Activated CD4-positive, alpha-beta T cell treated with anti-CD3 and anti-CD28 coated beads, Interleukin-2, amount 10 ng/mL, durations not matched to agents 24 days and 14 days (primary cell): ENCODE data around the gene LDHAL6A. TPM values are rescaled to one million over a fixed set of nuclear protein-coding genes. Genes with fewer than 3 reads are reported as not detected.

Experiments
- DNase-seq: peaks from one replicate; pipeline ENCODE4 v3.0.0; 2022
- H3K27ac Mint-ChIP-seq: one replicate; pipeline ENCODE4 v1.8.0; 2022; ENCODE audit warnings: mild to moderate bottlenecking, mixed read lengths
- H3K27me3 Mint-ChIP-seq: one replicate; pipeline ENCODE4 v1.8.0; 2022; ENCODE audit warnings: mixed read lengths
- H3K36me3 Mint-ChIP-seq: one replicate; pipeline ENCODE4 v1.8.0; 2022; ENCODE audit warnings: low read depth, mild to moderate bottlenecking, mixed read lengths
- H3K4me1 Mint-ChIP-seq: one replicate; pipeline ENCODE4 v1.8.0; 2021; ENCODE audit warnings: mixed read lengths
- H3K4me3 Mint-ChIP-seq: one replicate; pipeline ENCODE4 v1.8.0; 2022; ENCODE audit warnings: mild to moderate bottlenecking, moderate library complexity, mixed read lengths
- H3K9me3 Mint-ChIP-seq: one replicate; pipeline ENCODE4 v1.8.0; 2021; ENCODE audit warnings: mixed read lengths
- intact Hi-C: fragments of 100-400 bp; cut with micrococcal nuclease; formaldehyde crosslinking; loops from one replicate; pipeline ENCODE4 v1.15.1; 2023
- total RNA-seq: library from RNA; stranded (reverse); gene quantifications from 2 replicates; pipeline ENCODE4 v1.2.3, GENCODE V29; 2022

The LDHAL6A gene
- total RNA-seq, 1 donor from 2014 or later, result not detected

DNA sequence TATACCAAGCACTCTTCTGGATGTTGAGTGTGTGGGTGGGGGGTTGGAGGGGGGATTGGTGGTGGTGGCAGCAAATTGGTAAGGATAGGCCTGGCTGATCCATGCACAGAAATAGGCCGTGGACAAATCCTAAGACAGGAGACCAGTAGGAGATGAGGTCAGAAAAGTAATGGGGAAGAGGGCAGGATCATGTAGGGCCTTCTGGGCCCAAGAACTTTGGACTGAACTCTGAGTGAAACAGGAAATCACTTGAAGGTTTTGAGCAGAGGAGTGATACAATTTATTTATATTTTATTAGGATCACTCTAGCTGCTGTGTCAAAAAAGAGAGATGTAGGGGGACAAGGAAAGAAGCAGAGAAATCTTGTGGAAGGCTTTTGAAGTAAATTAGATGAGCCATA lies 42.4 kb downstream of the LDHAL6A start:
- H3K4me3 Mint-ChIP-seq, result no peak overlapping the region
- H3K9me3 Mint-ChIP-seq, result no peaks in the 10 kb centered on the region
- no peak for DNase-seq
- no peaks in the 10 kb centered on the region for H3K27me3 Mint-ChIP-seq
- no peak overlapping the region for H3K27ac Mint-ChIP-seq
- H3K36me3 Mint-ChIP-seq, result peaks cover 63% of the 10 kb centered on the region
- peaks cover 4% of the 10 kb centered on the region for H3K4me1 Mint-ChIP-seq
- intact Hi-C loops, result no loop called here

- Mint-ChIP-seq H3K27me3 (no peaks in the 10 kb centered on the region), H3K36me3 (peaks cover 63% of the 10 kb centered on the region), H3K27ac (no peak overlapping the region), H3K9me3 (no peaks in the 10 kb centered on the region), H3K4me1 (peaks cover 2% of the 10 kb centered on the region), H3K4me3 (no peak overlapping the region)
- DNase-seq, result no peak
- intact Hi-C loops, result no loop called here
Measured at GRCh38 chr11:18501629-18502028, 46.0 kb downstream of the LDHAL6A start.

GRCh38 chr11:18502352-18502751 lies 46.7 kb downstream of the LDHAL6A start:
- Mint-ChIP-seq H3K27me3 (no peaks in the 10 kb centered on the region), H3K4me3 (no peak overlapping the region), H3K27ac (no peak overlapping the region), H3K36me3 (peaks cover 62% of the 10 kb centered on the region), H3K9me3 (no peaks in the 10 kb centered on the region), H3K4me1 (peaks cover 2% of the 10 kb centered on the region)
- no peak for DNase-seq
- intact Hi-C loops, result no loop called here

- no peak for DNase-seq
- Mint-ChIP-seq H3K36me3 (peaks cover 19% of the 10 kb centered on the region), H3K27me3 (no peaks in the 10 kb centered on the region), H3K4me3 (no peak overlapping the region), H3K9me3 (no peaks in the 10 kb centered on the region), H3K4me1 (peaks cover 18% of the 10 kb centered on the region), H3K27ac (no peak overlapping the region)
- intact Hi-C loops, result loop anchor here (10.0 kb wide), 1 partner anchor 416 kb away; the partner anchor contains the start of gene SAAL1
Measured at GRCh38 chr11:18521122-18521521, 65.5 kb downstream of the LDHAL6A start.

DNA sequence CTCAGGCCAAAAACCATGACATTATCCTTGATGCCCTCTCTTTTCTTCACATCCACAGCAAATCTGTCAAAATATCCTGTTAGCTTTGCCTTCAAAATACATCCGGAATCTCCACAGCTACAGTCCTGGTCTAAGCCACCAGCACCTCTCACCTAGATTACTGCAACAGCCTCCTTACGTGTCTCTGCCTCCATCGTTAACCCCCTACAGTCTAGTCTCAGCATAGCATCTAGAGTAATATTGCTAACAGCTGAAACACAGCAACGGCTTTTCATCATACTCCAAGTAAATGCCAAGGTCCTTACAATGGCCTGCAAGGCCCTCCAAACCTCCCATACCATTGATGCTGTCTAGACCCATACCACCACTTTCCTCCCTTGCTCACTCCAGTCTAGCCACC lies 66.7 kb downstream of the LDHAL6A start:
- Mint-ChIP-seq H3K9me3 (no peaks in the 10 kb centered on the region), H3K27me3 (no peaks in the 10 kb centered on the region), H3K4me3 (no peak overlapping the region), H3K36me3 (peaks cover 21% of the 10 kb centered on the region), H3K4me1 (peaks cover 19% of the 10 kb centered on the region), H3K27ac (no peak overlapping the region)
- no peak for DNase-seq
- intact Hi-C loops, result loop anchor here (10.0 kb wide), 1 partner anchor 418 kb away; the partner anchor contains the start of gene SAAL1

DNA sequence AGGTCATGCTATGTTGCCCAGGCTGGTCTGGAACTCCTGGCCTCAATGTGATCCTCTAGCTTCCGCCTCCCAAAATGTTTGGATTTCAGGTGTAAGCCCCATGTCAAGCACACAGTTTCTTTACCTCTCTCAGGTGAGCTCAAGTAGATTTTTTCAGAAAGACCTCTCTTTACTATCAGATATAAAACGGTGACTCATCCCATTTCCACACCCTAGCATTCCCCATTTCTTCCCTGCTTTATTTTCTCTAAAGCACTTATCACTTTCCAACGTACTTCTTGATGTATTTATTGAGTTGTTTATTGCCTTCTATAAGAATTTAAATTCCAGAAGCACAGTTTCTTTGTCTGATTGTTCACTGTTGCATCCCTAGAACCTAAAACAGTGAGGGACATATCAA lies 67.4 kb downstream of the LDHAL6A start:
- Mint-ChIP-seq H3K27ac (no peak overlapping the region), H3K36me3 (peaks cover 21% of the 10 kb centered on the region)

GRCh38 chr11:18524248-18524647 lies 68.6 kb downstream of the LDHAL6A start:
- Mint-ChIP-seq H3K9me3 (no peaks in the 10 kb centered on the region), H3K4me1 (peaks cover 29% of the 10 kb centered on the region), H3K27ac (no peak overlapping the region), H3K27me3 (no peaks in the 10 kb centered on the region), H3K4me3 (peak overlapping the region; percentile 15), H3K36me3 (peaks cover 24% of the 10 kb centered on the region)
- no peak for DNase-seq
- intact Hi-C loops, result loop anchor here (10.0 kb wide), 1 partner anchor 419 kb away; the partner anchor contains the start of gene SAAL1

More for the DNA sequence above, 67.4 kb downstream of the LDHAL6A start:
- H3K9me3 Mint-ChIP-seq, result no peaks in the 10 kb centered on the region
- peaks cover 24% of the 10 kb centered on the region for H3K4me1 Mint-ChIP-seq
- no peaks in the 10 kb centered on the region for H3K27me3 Mint-ChIP-seq
- intact Hi-C loops, result loop anchor here (10.0 kb wide), 1 partner anchor 418 kb away; the partner anchor contains the start of gene SAAL1
- DNase-seq, result no peak
- H3K4me3 Mint-ChIP-seq, result no peak overlapping the region

GRCh38 chr11:18526130-18526520 lies 70.5 kb downstream of the LDHAL6A start:
- Mint-ChIP-seq H3K4me1 (peaks cover 29% of the 10 kb centered on the region), H3K9me3 (no peaks in the 10 kb centered on the region), H3K4me3 (peak overlapping the region; percentile 99), H3K27me3 (no peaks in the 10 kb centered on the region), H3K27ac (peak overlapping the region; percentile 100), H3K36me3 (peaks cover 23% of the 10 kb centered on the region)
- intact Hi-C loops, result loop anchor here (1.0 to 10.0 kb wide), 7 partner anchors 63 to 421 kb away; partner anchors contain the start of genes GTF2H1, HPS5, SAAL1 and SPTY2D1
- DNase-seq, result no peak

DNA sequence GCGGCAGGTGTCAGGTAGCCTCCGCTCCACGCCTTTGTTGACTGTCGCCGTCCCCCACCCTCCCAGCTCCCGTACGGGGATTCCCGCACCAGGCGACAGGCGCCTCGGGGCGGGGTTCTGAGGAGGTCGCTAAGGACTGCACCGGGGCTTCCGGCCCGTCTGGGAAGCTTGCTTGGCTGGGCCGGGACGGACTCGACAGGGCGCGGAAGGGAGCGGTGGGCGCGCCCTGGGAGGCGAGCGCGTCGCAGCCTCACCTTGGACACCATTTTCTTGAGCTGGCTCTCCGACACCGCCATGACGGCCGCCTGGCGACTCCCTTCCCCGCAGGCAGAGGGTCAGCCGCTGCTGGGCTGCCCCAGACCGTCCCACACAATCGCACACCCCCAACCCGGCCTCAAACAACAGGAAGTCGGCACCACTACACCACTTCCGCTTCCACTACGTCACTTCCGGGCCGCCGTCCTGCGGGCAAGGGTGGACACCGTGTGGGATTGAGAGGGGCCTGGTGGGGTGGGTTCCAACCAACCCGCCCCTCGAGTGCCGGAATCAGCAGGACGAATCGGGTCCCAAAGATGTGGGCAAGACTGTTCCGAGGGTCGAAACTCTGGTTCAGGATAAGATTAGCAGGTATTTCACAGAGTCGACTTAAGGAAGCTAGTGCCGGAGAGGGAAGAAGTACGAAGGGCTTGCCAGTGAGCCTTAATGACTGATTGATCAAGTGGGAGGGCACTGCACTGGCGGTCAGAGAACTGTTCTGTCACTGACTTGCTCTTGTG lies 71.1 kb downstream of the LDHAL6A start, which contains the start of gene TSG101:
TSG101 (minus strand) TSS at position 422 of the 776 bp plus-strand sequence; CDS start at position 296, 126 bp downstream.
- H3K27me3 Mint-ChIP-seq, result no peaks in the 10 kb centered on the region
- peak within 1 kb of the TSS; percentile 100 for H3K27ac Mint-ChIP-seq
- H3K36me3 Mint-ChIP-seq, result peaks cover 26% of the 10 kb centered on the region
- DNase-seq, result peak; percentile 98
- no peaks in the 10 kb centered on the region for H3K9me3 Mint-ChIP-seq
- intact Hi-C loops, result loop anchor here (1.0 to 10.0 kb wide), 7 partner anchors 62 to 422 kb away; partner anchors contain the start of genes GTF2H1, HPS5, SAAL1 and SPTY2D1
- H3K4me3 Mint-ChIP-seq, result peak within 1 kb of the TSS; percentile 99
- H3K4me1 Mint-ChIP-seq, result peaks cover 29% of the 10 kb centered on the region

DNA sequence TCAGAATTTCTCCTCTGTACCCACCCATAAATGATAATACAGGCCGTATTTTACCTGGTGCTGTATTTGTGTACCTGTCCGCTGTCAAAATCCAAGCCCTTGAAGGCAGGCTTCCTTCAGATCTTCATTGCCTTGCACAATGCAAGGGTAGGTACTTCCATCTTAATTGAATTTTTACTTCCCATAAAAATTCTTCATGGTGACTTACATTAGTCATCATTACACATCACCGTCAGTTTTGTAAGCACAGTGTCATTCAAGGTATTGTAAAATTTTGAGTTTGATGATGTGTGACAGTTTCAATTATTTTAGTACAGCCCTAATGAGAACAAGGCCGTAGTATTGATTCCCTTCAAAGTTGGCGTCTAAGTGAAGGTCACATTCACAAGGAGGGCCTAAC lies 71.9 kb downstream of the LDHAL6A start:
- Mint-ChIP-seq H3K27me3 (no peaks in the 10 kb centered on the region), H3K4me1 (peaks cover 24% of the 10 kb centered on the region), H3K27ac (peak overlapping the region; percentile 100), H3K36me3 (peaks cover 20% of the 10 kb centered on the region), H3K4me3 (peak overlapping the region; percentile 99), H3K9me3 (no peaks in the 10 kb centered on the region)
- intact Hi-C loops, result loop anchor here (2.0 to 10.0 kb wide), 4 partner anchors 61 to 423 kb away; partner anchors contain the start of genes SAAL1 and UEVLD
- peak; percentile 58 for DNase-seq

Other genes with a start within 250 kb of the LDHAL6A start
- gene SAA4, start 219.1 kb upstream of the LDHAL6A start, total RNA-seq, result not detected in 2 replicates
- not detected in 2 replicates for gene SAA2, start 207.2 kb upstream of the LDHAL6A start, total RNA-seq
- not detected in 2 replicates for gene SAA1, start 189.6 kb upstream of the LDHAL6A start, total RNA-seq
- gene HPS5, start 133.7 kb upstream of the LDHAL6A start, total RNA-seq, result 20.5 and 24.5 TPM in 2 replicates
- 54.6 and 55.7 TPM in 2 replicates for gene GTF2H1, start 133.3 kb upstream of the LDHAL6A start, total RNA-seq
- 1,753 and 1,772 TPM in 2 replicates for gene LDHA, start 61.3 kb upstream of the LDHAL6A start, total RNA-seq
- gene LDHC, start 43.5 kb upstream of the LDHAL6A start, total RNA-seq, result 0.64 TPM in 1 of 2 replicates, not detected in the other
- gene TSG101, start 71.1 kb downstream of the LDHAL6A start, total RNA-seq, result 39.6 and 43.5 TPM in 2 replicates
- 19.2 and 20.7 TPM in 2 replicates for gene UEVLD, start 132.9 kb downstream of the LDHAL6A start, total RNA-seq
- 3.4 and 3.5 TPM in 2 replicates for gene MISFA, start 143.9 kb downstream of the LDHAL6A start, total RNA-seq
- gene SPTY2D1, start 178.5 kb downstream of the LDHAL6A start, total RNA-seq, result 22.6 and 22.8 TPM in 2 replicates
- 0.21 and 0.73 TPM in 2 replicates for gene TMEM86A, start 242.9 kb downstream of the LDHAL6A start, total RNA-seq